SU-DHL-6 (cell line): ENCODE data around the gene POLA1.

Experiments used
- H2AFZ ChIP-seq: fragments of 200-600 bp; sonication (generic); 2 replicates; pipeline ENCODE4 v1.6.1; 2014; ENCODE audit warnings: low read depth, mild to moderate bottlenecking, moderate library complexity, mixed read lengths, antibody characterized with exemption, low read length; ENCODE audit not compliant: severe bottlenecking
- H3F3A ChIP-seq: fragments of 200-600 bp; shearing (Covaris generic); 2 replicates; pipeline ENCODE4 v1.6.0; 2016; ENCODE audit warnings: antibody characterized with exemption, mild to moderate bottlenecking; ENCODE audit not compliant: insufficient read depth
- H3K27ac ChIP-seq: fragments of 200-600 bp; sonication (generic); 2 replicates; pipeline ENCODE4 v1.5.1; 2016; ENCODE audit warnings: low read depth, mild to moderate bottlenecking, low read length, moderate library complexity, mixed read lengths
- H3K27me3 ChIP-seq: fragments of 200-600 bp; sonication (generic), shearing (Covaris generic); 2 replicates; pipeline ENCODE4 v1.6.0; 2014; ENCODE audit warnings: mild to moderate bottlenecking, low read length
- H3K36me3 ChIP-seq: fragments of 200-600 bp; sonication (generic); 2 replicates; pipeline ENCODE4 v1.6.1; 2014; ENCODE audit warnings: mild to moderate bottlenecking, low read length, mixed read lengths
- H3K4me2 ChIP-seq: fragments of 300-600, 200-600 bp; shearing (Covaris generic), sonication (generic); 2 replicates; pipeline ENCODE4 v1.6.0; 2014; ENCODE audit warnings: low read length, low read depth, mild to moderate bottlenecking; ENCODE audit not compliant: poor library complexity, severe bottlenecking
- H3K4me3 ChIP-seq: fragments of 200-600 bp; sonication (generic); 2 replicates; pipeline ENCODE4 v1.5.1; 2014; ENCODE audit warnings: antibody characterized with exemption, low read length, mild to moderate bottlenecking, mixed read lengths; ENCODE audit not compliant: insufficient read depth, poor library complexity, severe bottlenecking
- H3K79me2 ChIP-seq: fragments of 200-600 bp; sonication (generic); 2 replicates; pipeline ENCODE4 v1.6.1; 2014; ENCODE audit warnings: mild to moderate bottlenecking, low read length, moderate library complexity; ENCODE audit not compliant: insufficient read depth
- H3K9ac ChIP-seq: fragments of 200-600 bp; sonication (generic); 2 replicates; pipeline ENCODE4 v1.7.0; 2014; ENCODE audit warnings: mild to moderate bottlenecking, low read length
- H3K9me2 ChIP-seq: fragments of 200-600 bp; sonication (generic); replicated peaks from 2 replicates; pipeline ENCODE4 v1.6.1; 2014; ENCODE audit warnings: low read length; ENCODE audit not compliant: insufficient read depth
- H3K9me3 ChIP-seq: fragments of 200-600 bp; sonication (generic); 2 replicates; pipeline ENCODE4 v1.6.1; 2014; ENCODE audit warnings: low read length, mixed read lengths; ENCODE audit not compliant: insufficient read depth
- H4K20me1 ChIP-seq: fragments of 200-600 bp; sonication (generic); 2 replicates; pipeline ENCODE4 v1.6.1; 2014; ENCODE audit warnings: low read depth, mild to moderate bottlenecking, antibody characterized with exemption, low read length, moderate library complexity, mixed read lengths
- EZH2phosphoT487 ChIP-seq: fragments of 200-600 bp; sonication (generic), shearing (Covaris generic); conservative IDR thresholded peaks from 2 replicates; pipeline ENCODE4 v1.6.1; 2018; ENCODE audit warnings: mild to moderate bottlenecking, antibody characterized with exemption, low read length, moderate library complexity, mixed read lengths
- TF ChIP-seq, protein P1 (sequence below): fragments of 200-600 bp; sonication (generic); IDR thresholded peaks from one replicate; pipeline ENCODE4 v1.5.1; 2017; ENCODE audit warnings: antibody characterized with exemption, mild to moderate bottlenecking, low read length, moderate library complexity; ENCODE audit not compliant: insufficient read depth, poor library complexity, severe bottlenecking

The POLA1 gene

DNA sequence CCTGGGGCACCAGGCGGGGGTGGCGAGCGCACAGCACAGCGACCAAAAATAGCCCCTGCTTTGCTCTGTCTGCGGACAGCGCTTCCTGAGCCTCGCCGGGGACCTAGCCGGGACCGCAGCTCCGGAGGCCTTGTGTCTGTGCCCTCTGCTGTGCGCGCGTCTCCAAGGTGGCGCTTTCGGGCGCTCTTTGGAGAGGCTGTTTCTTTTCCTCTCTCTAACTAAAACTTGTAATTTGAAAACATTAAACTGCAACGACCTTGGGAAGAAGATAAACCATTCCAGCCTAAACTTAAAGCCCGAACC, 318.7 kb downstream of the POLA1 start:
- Histone ChIP-seq H3K79me2 (no peaks in the 10 kb centered on the region), H3K27me3 (no peaks in the 10 kb centered on the region), H3K9ac (no peak overlapping the region), H3K9me2 (no peaks in the 10 kb centered on the region), H4K20me1 (no peaks in the 10 kb centered on the region), H2AFZ (no peak overlapping the region), H3K9me3 (no peaks in the 10 kb centered on the region), H3F3A (no peaks in the 10 kb centered on the region), H3K27ac (no peak overlapping the region), H3K36me3 (no peaks in the 10 kb centered on the region), H3K4me2 (peak overlapping the region; percentile 44), H3K4me3 (no peak overlapping the region)
- TF ChIP-seq, protein P1, sequence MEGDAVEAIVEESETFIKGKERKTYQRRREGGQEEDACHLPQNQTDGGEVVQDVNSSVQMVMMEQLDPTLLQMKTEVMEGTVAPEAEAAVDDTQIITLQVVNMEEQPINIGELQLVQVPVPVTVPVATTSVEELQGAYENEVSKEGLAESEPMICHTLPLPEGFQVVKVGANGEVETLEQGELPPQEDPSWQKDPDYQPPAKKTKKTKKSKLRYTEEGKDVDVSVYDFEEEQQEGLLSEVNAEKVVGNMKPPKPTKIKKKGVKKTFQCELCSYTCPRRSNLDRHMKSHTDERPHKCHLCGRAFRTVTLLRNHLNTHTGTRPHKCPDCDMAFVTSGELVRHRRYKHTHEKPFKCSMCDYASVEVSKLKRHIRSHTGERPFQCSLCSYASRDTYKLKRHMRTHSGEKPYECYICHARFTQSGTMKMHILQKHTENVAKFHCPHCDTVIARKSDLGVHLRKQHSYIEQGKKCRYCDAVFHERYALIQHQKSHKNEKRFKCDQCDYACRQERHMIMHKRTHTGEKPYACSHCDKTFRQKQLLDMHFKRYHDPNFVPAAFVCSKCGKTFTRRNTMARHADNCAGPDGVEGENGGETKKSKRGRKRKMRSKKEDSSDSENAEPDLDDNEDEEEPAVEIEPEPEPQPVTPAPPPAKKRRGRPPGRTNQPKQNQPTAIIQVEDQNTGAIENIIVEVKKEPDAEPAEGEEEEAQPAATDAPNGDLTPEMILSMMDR = no peak
- TF ChIP-seq EZH2phosphoT487 = no peak

DNA sequence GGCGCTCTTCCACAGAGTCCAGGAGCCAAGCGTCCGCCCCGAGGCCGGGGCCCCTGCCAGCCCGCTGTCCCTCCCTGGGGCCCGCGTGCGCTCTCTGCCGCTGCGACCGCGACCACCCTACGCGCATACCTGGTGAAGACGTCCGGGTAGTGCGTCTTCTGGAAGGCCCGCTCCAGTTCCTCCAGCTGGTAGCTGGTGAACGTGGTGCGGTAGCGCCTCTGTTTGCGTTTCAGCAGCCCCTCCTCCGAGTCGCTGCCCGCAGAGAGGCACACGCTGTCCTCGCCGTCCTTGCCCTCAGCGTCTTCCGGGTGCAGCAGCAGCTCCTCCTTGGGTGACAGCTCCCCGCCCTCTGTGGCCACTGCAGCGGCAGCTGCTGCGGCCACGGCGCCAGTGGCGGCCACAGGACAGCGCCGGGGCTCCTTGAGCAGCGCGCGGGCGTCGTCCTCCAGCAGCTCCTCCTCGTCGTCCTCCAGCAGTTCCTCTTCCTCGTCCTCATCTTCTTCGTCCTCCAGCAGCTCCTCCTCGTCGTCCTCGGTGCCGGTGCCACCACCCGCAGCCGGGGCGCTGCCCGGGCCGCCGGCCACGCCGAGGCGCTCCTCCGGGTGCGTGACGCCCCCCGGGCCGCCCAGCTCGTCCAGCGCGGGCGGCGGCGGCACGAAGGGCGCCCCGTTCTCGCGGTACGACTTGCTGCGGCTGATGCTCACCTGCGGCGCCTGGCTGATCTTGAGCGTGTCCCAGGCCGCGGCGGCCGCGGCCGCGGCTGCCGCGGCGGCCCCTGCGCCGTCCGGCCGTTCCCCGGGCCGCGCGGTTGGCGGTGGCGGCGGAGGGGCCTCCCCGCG, 319.3 kb downstream of the POLA1 start:
- Histone ChIP-seq H3K27me3 (no peaks in the 10 kb centered on the region), H3K4me3 (peak overlapping the region; percentile 38), H3K4me2 (peak overlapping the region; percentile 44), H3K36me3 (no peaks in the 10 kb centered on the region), H3K79me2 (no peaks in the 10 kb centered on the region), H2AFZ (no peak overlapping the region), H3K9ac (peak overlapping the region; percentile 28; the same call in 1 of the 2 replicates), H3K27ac (no peak overlapping the region), H3F3A (no peaks in the 10 kb centered on the region), H4K20me1 (no peaks in the 10 kb centered on the region), H3K9me2 (no peaks in the 10 kb centered on the region), H3K9me3 (no peaks in the 10 kb centered on the region)
- TF ChIP-seq EZH2phosphoT487 = no peak
- TF ChIP-seq, protein P1 = no peak

DNA sequence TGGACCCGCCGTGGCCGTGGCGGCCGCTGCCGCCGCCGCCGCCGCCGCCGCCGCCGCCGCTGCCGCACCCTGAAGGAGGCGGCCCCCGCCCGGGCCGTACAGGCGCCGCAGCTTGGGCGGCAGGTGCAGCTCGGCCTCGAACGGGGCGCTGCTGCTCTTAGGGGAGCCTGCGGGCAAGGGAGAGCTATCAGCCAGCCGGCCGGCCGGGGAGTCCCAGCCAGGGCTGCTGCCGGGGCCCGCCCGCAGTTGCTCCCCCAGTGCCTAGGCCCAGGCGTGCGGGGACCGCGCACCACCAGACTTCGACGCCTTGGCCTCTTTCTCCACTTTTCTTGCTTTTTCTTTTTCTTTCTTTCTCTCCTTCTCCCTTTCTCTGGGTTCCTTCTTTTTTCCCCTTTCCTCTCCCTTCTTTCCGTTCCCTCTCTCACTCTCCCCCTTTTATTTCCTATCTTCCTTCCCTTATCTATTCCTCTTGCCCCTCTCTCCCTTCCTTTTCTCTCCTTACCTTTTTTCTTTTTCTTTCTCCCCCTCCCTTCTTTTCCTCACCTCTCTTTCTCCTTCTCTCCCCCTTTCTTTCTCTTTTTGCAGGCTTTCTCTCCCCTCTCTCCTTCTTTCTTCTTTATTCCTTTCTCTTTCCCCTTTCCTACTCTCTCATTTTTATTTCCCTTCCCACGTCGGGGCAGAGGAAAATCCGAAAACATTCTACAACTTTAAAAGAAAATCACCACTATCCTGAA, 320.1 kb downstream of the POLA1 start:
- Histone ChIP-seq H4K20me1 (no peaks in the 10 kb centered on the region), H3K9ac (no peak overlapping the region), H3K27ac (no peak overlapping the region), H3K36me3 (no peaks in the 10 kb centered on the region), H3K79me2 (no peaks in the 10 kb centered on the region), H3K4me2 (peak overlapping the region; percentile 46), H3F3A (no peaks in the 10 kb centered on the region), H2AFZ (no peak overlapping the region), H3K27me3 (no peaks in the 10 kb centered on the region), H3K9me3 (no peaks in the 10 kb centered on the region), H3K4me3 (no peak overlapping the region), H3K9me2 (no peaks in the 10 kb centered on the region)
- TF ChIP-seq, protein P1 = no peak
- TF ChIP-seq EZH2phosphoT487 = no peak
